ENCODE data around the gene PTPN3.

The PTPN3 gene

GRCh38 chr9:109453210-109453842 lies 44.8 kb downstream of the PTPN3 start:
- no peak for TF ChIP-seq CTCF (IDR thresholded peaks at IDR 0.05; ENCODE audit: unreplicated experiment in 3 of 3)
- no peak overlapping the region for H3K27ac Mint-ChIP-seq
- peaks cover 4% of the 10 kb centered on the region for H3K36me3 Mint-ChIP-seq (ENCODE audit: low read depth)
- no peaks in the 10 kb centered on the region for H3K4me1 Mint-ChIP-seq
- H3K27me3 Mint-ChIP-seq (ENCODE audit: low read depth), result peaks cover 10% of the 10 kb centered on the region
- no peaks in the 10 kb centered on the region for H3K9me3 Mint-ChIP-seq
- H3K4me3 Mint-ChIP-seq, result no peak overlapping the region

GRCh38 chr9:109452761-109453160 lies 45.3 kb downstream of the PTPN3 start:
- no peak for TF ChIP-seq CTCF (IDR thresholded peaks at IDR 0.05; ENCODE audit: unreplicated experiment in 3 of 3)
- Mint-ChIP-seq H3K27ac (no peak overlapping the region), H3K27me3 (ENCODE audit: low read depth) (peaks cover 7% of the 10 kb centered on the region), H3K9me3 (no peaks in the 10 kb centered on the region), H3K36me3 (ENCODE audit: low read depth) (peaks cover 4% of the 10 kb centered on the region), H3K4me3 (no peak overlapping the region), H3K4me1 (no peaks in the 10 kb centered on the region)

GRCh38 chr9:109451311-109452025 lies 46.6 kb downstream of the PTPN3 start:
- Mint-ChIP-seq H3K4me1 (no peaks in the 10 kb centered on the region), H3K4me3 (no peak overlapping the region), H3K9me3 (no peaks in the 10 kb centered on the region), H3K27ac (no peak overlapping the region), H3K36me3 (ENCODE audit: low read depth) (peaks cover 4% of the 10 kb centered on the region), H3K27me3 (ENCODE audit: low read depth) (peaks cover 4% of the 10 kb centered on the region)
- TF ChIP-seq CTCF (IDR thresholded peaks at IDR 0.05; ENCODE audit: unreplicated experiment in 3 of 3), result no peak

GRCh38 chr9:109450346-109450745 lies 47.8 kb downstream of the PTPN3 start:
- Mint-ChIP-seq H3K4me1 (no peaks in the 10 kb centered on the region), H3K36me3 (ENCODE audit: low read depth) (no peaks in the 10 kb centered on the region), H3K27me3 (ENCODE audit: low read depth) (peaks cover 4% of the 10 kb centered on the region), H3K27ac (no peak overlapping the region), H3K9me3 (no peaks in the 10 kb centered on the region), H3K4me3 (no peak overlapping the region)
- TF ChIP-seq CTCF (IDR thresholded peaks at IDR 0.05; ENCODE audit: unreplicated experiment in 3 of 3), result no peak

- no peak overlapping the region for H3K4me3 Mint-ChIP-seq
- no peaks in the 10 kb centered on the region for H3K4me1 Mint-ChIP-seq
- no peaks in the 10 kb centered on the region for H3K36me3 Mint-ChIP-seq (ENCODE audit: low read depth)
- peaks cover 4% of the 10 kb centered on the region for H3K27me3 Mint-ChIP-seq (ENCODE audit: low read depth)
- TF ChIP-seq CTCF (IDR thresholded peaks at IDR 0.05; ENCODE audit: unreplicated experiment in 3 of 3), result no peak
- H3K27ac Mint-ChIP-seq, result no peak overlapping the region
- no peaks in the 10 kb centered on the region for H3K9me3 Mint-ChIP-seq
These were observed 48.9 kb downstream of the PTPN3 start for GRCh38 chr9:109449036-109449798.
